ENCODE data around the gene REPS2. TPM values are rescaled to one million over a fixed set of nuclear protein-coding genes. Genes with fewer than 3 reads are reported as not detected.

REPS2 gene
- total and polyA plus RNA-seq, 5 donors from 2014 or later: 0.05 to 0.74 (median 0.52) TPM; not detected in 2

DNA sequence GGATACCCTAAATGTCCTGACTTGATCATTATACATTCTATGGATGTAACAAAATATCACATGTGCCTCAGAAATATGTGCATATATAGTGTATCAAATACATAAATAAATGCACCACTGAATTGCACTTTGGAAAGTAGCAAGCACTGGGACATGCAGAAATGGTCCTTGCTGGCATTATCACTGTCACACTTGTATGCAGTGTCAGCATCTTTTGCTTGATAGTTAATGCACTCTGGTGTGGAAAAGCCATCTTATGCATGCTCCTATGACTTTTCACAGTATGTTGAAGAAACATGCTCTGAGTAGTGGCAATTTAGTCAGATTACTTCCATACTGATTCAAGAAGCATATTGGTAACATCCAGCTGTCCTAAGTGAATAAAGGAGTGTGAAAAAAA, 27.5 kb upstream of the REPS2 start:
- Histone ChIP-seq H3K4me3 (ENCODE audit: low read depth, low read length) (no peak overlapping the region), H3K36me3 (ENCODE audit: control insufficient read depth, insufficient read depth, low read length) (no peaks in the 10 kb centered on the region), H3K4me1 (ENCODE audit: control insufficient read depth, insufficient read depth, low read length, poor library complexity, severe bottlenecking) (no peaks in the 10 kb centered on the region), H3K9me3 (ENCODE audit: control insufficient read depth in 2 of 2, low read length in 2 of 2) (no peaks in the 10 kb centered on the region), H3K27me3 (ENCODE audit: control insufficient read depth, insufficient read depth, low read length) (peaks cover 8% of the 10 kb centered on the region), H3K27ac (ENCODE audit: insufficient read depth, low read length, poor library complexity, severe bottlenecking) (no peak overlapping the region)
- H3K4me3 Mint-ChIP-seq: no peak overlapping the region
- no peak for ATAC-seq (ENCODE audit: low read depth in 2 of 2)
- H3K27ac Mint-ChIP-seq: no peak overlapping the region
- H3K9me3 Mint-ChIP-seq: peaks cover 0 to 3% (median 0%) of the 10 kb centered on the region in 7 donors
- DNase-seq: no peak
- peaks cover 7% of the 10 kb centered on the region for H3K27me3 Mint-ChIP-seq
- H3K36me3 Mint-ChIP-seq: no peaks in the 10 kb centered on the region
- H3K4me1 Mint-ChIP-seq: no peaks in the 10 kb centered on the region

DNA sequence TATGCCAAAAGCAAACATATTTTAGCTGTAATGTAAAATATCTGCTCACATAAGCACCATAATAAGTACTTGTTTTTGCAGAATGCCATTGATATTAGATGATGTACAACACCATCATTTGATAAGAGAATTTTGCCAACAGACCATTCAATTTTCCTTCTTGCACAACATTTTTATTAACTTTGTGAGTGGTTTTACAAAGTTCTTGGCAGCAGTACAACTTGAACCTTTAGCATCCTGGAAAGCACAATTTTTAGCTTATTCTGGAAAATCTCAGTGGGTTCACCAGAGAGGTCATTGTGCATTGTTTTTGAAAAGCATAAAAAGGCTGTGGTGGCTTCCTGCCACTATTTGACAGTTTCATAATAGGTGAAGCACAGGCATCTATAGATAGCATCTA, 26.4 kb upstream of the REPS2 start:
- peaks cover 8% of the 10 kb centered on the region for H3K27me3 ChIP-seq (ENCODE audit: control insufficient read depth, insufficient read depth, low read length)
- no peak overlapping the region for H3K27ac Mint-ChIP-seq
- no peak overlapping the region for H3K4me3 ChIP-seq (ENCODE audit: low read depth, low read length)
- peaks cover 0 to 5% (median 0%) of the 10 kb centered on the region in 7 donors for H3K9me3 Mint-ChIP-seq
- no peaks in the 10 kb centered on the region for H3K4me1 Mint-ChIP-seq
- no peaks in the 10 kb centered on the region for H3K4me1 ChIP-seq (ENCODE audit: control insufficient read depth, insufficient read depth, low read length, poor library complexity, severe bottlenecking)
- H3K36me3 Mint-ChIP-seq: no peaks in the 10 kb centered on the region
- H3K9me3 ChIP-seq (ENCODE audit: control insufficient read depth in 2 of 2, low read length in 2 of 2): no peaks in the 10 kb centered on the region
- H3K4me3 Mint-ChIP-seq: no peak overlapping the region
- ATAC-seq (ENCODE audit: low read depth in 2 of 2): no peak
- no peaks in the 10 kb centered on the region for H3K36me3 ChIP-seq (ENCODE audit: control insufficient read depth, insufficient read depth, low read length)
- H3K27me3 Mint-ChIP-seq: peaks cover 7% of the 10 kb centered on the region
- no peak for DNase-seq
- H3K27ac ChIP-seq (ENCODE audit: insufficient read depth, low read length, poor library complexity, severe bottlenecking): no peak overlapping the region

DNA sequence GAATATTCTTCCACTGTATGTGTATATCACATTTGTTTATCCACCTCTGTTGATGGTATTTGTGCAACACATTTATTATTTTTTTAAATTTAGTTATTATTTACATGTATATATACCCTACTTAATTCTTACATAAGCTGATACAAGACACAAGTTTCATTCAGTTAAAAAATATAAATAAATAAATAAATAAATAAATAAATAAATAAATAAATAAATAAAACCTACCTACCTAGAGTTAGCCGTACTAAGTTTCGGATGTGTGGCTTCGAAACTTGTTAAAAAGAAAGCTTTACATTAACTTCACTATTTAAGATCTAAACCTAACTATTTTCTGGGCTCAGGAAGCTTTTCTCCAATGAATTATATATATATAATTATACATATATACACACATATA, 23.3 kb upstream of the REPS2 start:
- no peak overlapping the region for H3K27ac ChIP-seq (ENCODE audit: insufficient read depth, low read length, poor library complexity, severe bottlenecking)
- ATAC-seq (ENCODE audit: low read depth in 2 of 2) (no peak), DNase-seq (no peak)
- H3K27me3 Mint-ChIP-seq: peaks cover 8% of the 10 kb centered on the region
- no peaks in the 10 kb centered on the region for H3K9me3 ChIP-seq (ENCODE audit: control insufficient read depth in 2 of 2, low read length in 2 of 2)
- H3K4me1 ChIP-seq (ENCODE audit: control insufficient read depth, insufficient read depth, low read length, poor library complexity, severe bottlenecking): no peaks in the 10 kb centered on the region
- H3K36me3 ChIP-seq (ENCODE audit: control insufficient read depth, insufficient read depth, low read length): no peaks in the 10 kb centered on the region
- H3K36me3 Mint-ChIP-seq: no peaks in the 10 kb centered on the region
- H3K4me3 Mint-ChIP-seq: no peak overlapping the region
- peaks cover 0 to 5% (median 0%) of the 10 kb centered on the region in 7 donors for H3K9me3 Mint-ChIP-seq
- H3K4me1 Mint-ChIP-seq: no peaks in the 10 kb centered on the region
- H3K27me3 ChIP-seq (ENCODE audit: control insufficient read depth, insufficient read depth, low read length): peaks cover 8% of the 10 kb centered on the region
- H3K27ac Mint-ChIP-seq: no peak overlapping the region
- no peak overlapping the region for H3K4me3 ChIP-seq (ENCODE audit: low read depth, low read length)

- Mint-ChIP-seq H3K9me3 (peaks cover 0 to 5% (median 0%) of the 10 kb centered on the region in 7 donors), H3K27me3 (peaks cover 8% of the 10 kb centered on the region), H3K27ac (no peak overlapping the region), H3K36me3 (no peaks in the 10 kb centered on the region), H3K4me1 (no peaks in the 10 kb centered on the region), H3K4me3 (no peak overlapping the region)
- Histone ChIP-seq H3K27ac (ENCODE audit: insufficient read depth, low read length, poor library complexity, severe bottlenecking) (no peak overlapping the region), H3K36me3 (ENCODE audit: control insufficient read depth, insufficient read depth, low read length) (no peaks in the 10 kb centered on the region), H3K4me1 (ENCODE audit: control insufficient read depth, insufficient read depth, low read length, poor library complexity, severe bottlenecking) (no peaks in the 10 kb centered on the region), H3K27me3 (ENCODE audit: control insufficient read depth, insufficient read depth, low read length) (no peaks in the 10 kb centered on the region), H3K4me3 (ENCODE audit: low read depth, low read length) (no peak overlapping the region), H3K9me3 (ENCODE audit: control insufficient read depth in 2 of 2, low read length in 2 of 2) (no peaks in the 10 kb centered on the region)
- DNase-seq (no peak), ATAC-seq (ENCODE audit: low read depth in 2 of 2) (no peak)
These were observed 21.6 kb upstream of the REPS2 start for GRCh38 chrX:16924631-16925480.

DNA sequence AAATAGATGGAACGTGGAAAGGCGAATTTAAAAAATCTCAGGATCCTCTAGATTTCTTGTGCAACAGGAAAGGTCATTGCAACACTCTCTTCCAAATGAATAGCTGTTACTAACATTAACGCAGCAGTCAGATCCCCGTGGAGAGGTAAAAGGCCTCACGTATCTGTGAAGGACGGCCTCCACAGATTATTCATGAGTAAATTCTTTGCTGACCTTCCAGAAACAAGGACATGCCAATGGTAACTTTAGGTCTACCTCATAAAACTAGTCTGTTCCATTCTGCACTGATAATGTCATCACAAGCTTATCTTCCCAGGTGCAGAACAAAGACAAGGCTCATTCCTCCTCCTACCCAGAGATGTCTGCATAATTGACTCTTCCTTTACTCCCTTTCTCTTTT, 16.1 kb upstream of the REPS2 start:
- no peaks in the 10 kb centered on the region for H3K4me1 ChIP-seq (ENCODE audit: control insufficient read depth, insufficient read depth, low read length, poor library complexity, severe bottlenecking)
- no peak overlapping the region for H3K4me3 Mint-ChIP-seq
- H3K4me3 ChIP-seq (ENCODE audit: low read depth, low read length): no peak overlapping the region
- peaks cover 0 to 2% (median 0%) of the 10 kb centered on the region in 7 donors for H3K9me3 Mint-ChIP-seq
- no peaks in the 10 kb centered on the region for H3K36me3 Mint-ChIP-seq
- no peak for ATAC-seq (ENCODE audit: low read depth in 2 of 2)
- H3K9me3 ChIP-seq (ENCODE audit: control insufficient read depth in 2 of 2, low read length in 2 of 2): no peaks in the 10 kb centered on the region
- H3K4me1 Mint-ChIP-seq: no peaks in the 10 kb centered on the region
- no peak overlapping the region for H3K27ac Mint-ChIP-seq
- no peaks in the 10 kb centered on the region for H3K36me3 ChIP-seq (ENCODE audit: control insufficient read depth, insufficient read depth, low read length)
- peaks cover 5% of the 10 kb centered on the region for H3K27me3 Mint-ChIP-seq
- DNase-seq: no peak
- no peak overlapping the region for H3K27ac ChIP-seq (ENCODE audit: insufficient read depth, low read length, poor library complexity, severe bottlenecking)
- H3K27me3 ChIP-seq (ENCODE audit: control insufficient read depth, insufficient read depth, low read length): peaks cover 3% of the 10 kb centered on the region

- DNase-seq (no peak), ATAC-seq (ENCODE audit: low read depth in 2 of 2) (no peak)
- Histone ChIP-seq H3K27ac (ENCODE audit: insufficient read depth, low read length, poor library complexity, severe bottlenecking) (no peak overlapping the region), H3K27me3 (ENCODE audit: control insufficient read depth, insufficient read depth, low read length) (peaks cover 3% of the 10 kb centered on the region), H3K9me3 (ENCODE audit: control insufficient read depth in 2 of 2, low read length in 2 of 2) (no peaks in the 10 kb centered on the region), H3K36me3 (ENCODE audit: control insufficient read depth, insufficient read depth, low read length) (no peaks in the 10 kb centered on the region), H3K4me1 (ENCODE audit: control insufficient read depth, insufficient read depth, low read length, poor library complexity, severe bottlenecking) (no peaks in the 10 kb centered on the region), H3K4me3 (ENCODE audit: low read depth, low read length) (no peak overlapping the region)
- Mint-ChIP-seq H3K4me1 (no peaks in the 10 kb centered on the region), H3K27ac (no peak overlapping the region), H3K9me3 (peaks cover 0 to 2% (median 0%) of the 10 kb centered on the region in 7 donors), H3K4me3 (no peak overlapping the region), H3K27me3 (no peaks in the 10 kb centered on the region), H3K36me3 (no peaks in the 10 kb centered on the region)
These were observed 15.1 kb upstream of the REPS2 start for GRCh38 chrX:16931371-16931770.

GRCh38 chrX:16931855-16932575, 14.4 kb upstream of the REPS2 start:
- H3K9me3 Mint-ChIP-seq: peaks cover 0 to 2% (median 0%) of the 10 kb centered on the region in 7 donors
- no peaks in the 10 kb centered on the region for H3K4me1 Mint-ChIP-seq
- Histone ChIP-seq H3K9me3 (ENCODE audit: control insufficient read depth in 2 of 2, low read length in 2 of 2) (no peaks in the 10 kb centered on the region), H3K27me3 (ENCODE audit: control insufficient read depth, insufficient read depth, low read length) (peaks cover 3% of the 10 kb centered on the region), H3K4me3 (ENCODE audit: low read depth, low read length) (no peak overlapping the region), H3K27ac (ENCODE audit: insufficient read depth, low read length, poor library complexity, severe bottlenecking) (no peak overlapping the region), H3K4me1 (ENCODE audit: control insufficient read depth, insufficient read depth, low read length, poor library complexity, severe bottlenecking) (no peaks in the 10 kb centered on the region), H3K36me3 (ENCODE audit: control insufficient read depth, insufficient read depth, low read length) (no peaks in the 10 kb centered on the region)
- H3K27me3 Mint-ChIP-seq: peaks cover 5% of the 10 kb centered on the region
- no peak for DNase-seq
- H3K36me3 Mint-ChIP-seq: no peaks in the 10 kb centered on the region
- H3K27ac Mint-ChIP-seq: no peak overlapping the region
- ATAC-seq (ENCODE audit: low read depth in 2 of 2): no peak
- no peak overlapping the region for H3K4me3 Mint-ChIP-seq

Measured in CD4-positive, CD25-positive, alpha-beta regulatory T cell (primary cell).